Muscle of back (tissue), 11 donors: Measurements from ENCODE around the gene SLC25A25. TPM values are rescaled to one million over a fixed set of nuclear protein-coding genes. Genes with fewer than 3 reads are reported as not detected.
"Not testable (repeated sequence)": the region's sequence is repeated elsewhere in the genome, so short reads cannot be mapped to it uniquely, and the experiment has no call there.

Source experiments
- DNase-seq, 3 donors: peaks; one replicate each; pipeline versions ENCODE4 v3.0.0 to v3.0.0-alpha.2; 2013
- polyA plus RNA-seq, 10 donors: library from polyadenylated mRNA; unstranded; fragments of 120-200 nt; gene quantifications; one replicate each; pipeline ENCODE4 v1.2.1, GENCODE V29; 2013; ENCODE audit not compliant: insufficient read length in 10 of 10

The SLC25A25 gene
- polyA plus RNA-seq, 10 donors = 9.6 to 16.2 (median 12.0) TPM

GRCh38 chr9:128123451-128124080 is 55.5 kb downstream of the SLC25A25 start:
- no peak for DNase-seq

GRCh38 chr9:128124451-128124850 is 56.4 kb downstream of the SLC25A25 start:
- DNase-seq = no peak

- DNase-seq = peak in 2 of 3 donors; percentile 66 to 78
Measured at GRCh38 chr9:128124873-128125579, 57.0 kb downstream of the SLC25A25 start.

GRCh38 chr9:128125580-128126354 is 57.7 kb downstream of the SLC25A25 start:
- DNase-seq = no peak

GRCh38 chr9:128127568-128127989 is 59.5 kb downstream of the SLC25A25 start, which contains the start of gene PTGES2:
PTGES2 (minus strand) TSS chr9:128127729; CDS start chr9:128127717, 12 bp downstream.
- DNase-seq = peak; percentile 89 to 97 (median 94)

GRCh38 chr9:128127990-128128835 is 60.2 kb downstream of the SLC25A25 start:
- DNase-seq = peak; percentile 94 to 98 (median 95)

- DNase-seq = peak in 1 of 3 donors; percentile 39
Measured at GRCh38 chr9:128128836-128129590, 61.0 kb downstream of the SLC25A25 start.

- not testable (repeated sequence) for DNase-seq
Measured at GRCh38 chr9:128129976-128130590, 62.1 kb downstream of the SLC25A25 start.

- not testable (repeated sequence) for DNase-seq
Measured at GRCh38 chr9:128130651-128131050, 62.6 kb downstream of the SLC25A25 start.

GRCh38 chr9:128131346-128131745 is 63.3 kb downstream of the SLC25A25 start:
- DNase-seq = not testable (repeated sequence)

- peak in 2 of 3 donors; percentile 65 to 82 for DNase-seq
Measured at GRCh38 chr9:128132139-128132538, 64.1 kb downstream of the SLC25A25 start.

GRCh38 chr9:128135561-128135960 is 67.5 kb downstream of the SLC25A25 start:
- not testable (repeated sequence) for DNase-seq

GRCh38 chr9:128136816-128137793 is 69.1 kb downstream of the SLC25A25 start:
- peak in 1 of 3 donors; percentile 37 for DNase-seq

- no peak for DNase-seq
Measured at GRCh38 chr9:128138001-128138400, 70.0 kb downstream of the SLC25A25 start.

GRCh38 chr9:128139621-128140020 is 71.6 kb downstream of the SLC25A25 start:
- no peak for DNase-seq

GRCh38 chr9:128141604-128142003 is 73.6 kb downstream of the SLC25A25 start:
- no peak for DNase-seq

GRCh38 chr9:128142061-128142460 is 74.0 kb downstream of the SLC25A25 start:
- no peak for DNase-seq

- DNase-seq = no peak
Measured at GRCh38 chr9:128142596-128142995, 74.6 kb downstream of the SLC25A25 start.
